H9 (cell line): ENCODE results near the gene FOXN1. TPM values are rescaled to one million over a fixed set of nuclear protein-coding genes. Genes with fewer than 3 reads are reported as not detected.

ENCODE experiments used
- DNase-seq: peaks from one replicate; pipeline ENCODE4 v3.0.0-alpha.2; 2017
- H2AFZ ChIP-seq: one replicate; pipeline ENCODE4 v1.6.1; 2013; ENCODE audit warnings: mild to moderate bottlenecking, low read length, control low read depth, moderate library complexity
- H2AK5ac ChIP-seq: 2 replicates; pipeline ENCODE4 v1.6.1; 2013; ENCODE audit warnings: low read length, control low read depth, mixed read lengths; ENCODE audit not compliant: insufficient read length
- H2BK120ac ChIP-seq: one replicate; pipeline ENCODE4 v1.6.1; 2013; ENCODE audit warnings: low read depth, mild to moderate bottlenecking, low read length, control low read depth, inconsistent platforms; ENCODE audit not compliant: poor library complexity, severe bottlenecking
- H2BK12ac ChIP-seq: 2 replicates; pipeline ENCODE4 v1.6.1; 2013; ENCODE audit warnings: low read length, control low read depth, mixed read lengths, low read depth; ENCODE audit not compliant: insufficient read length
- H2BK15ac ChIP-seq: 2 replicates; pipeline ENCODE4 v1.6.1; 2013; ENCODE audit warnings: low read depth, low read length, control low read depth
- H2BK20ac ChIP-seq: one replicate; pipeline ENCODE4 v1.6.1; 2013; ENCODE audit warnings: low read depth, mild to moderate bottlenecking, low read length, control low read depth, inconsistent platforms; ENCODE audit not compliant: poor library complexity, severe bottlenecking
- H2BK5ac ChIP-seq: 2 replicates; pipeline ENCODE4 v1.6.1; 2013; ENCODE audit warnings: low read length, control low read depth, mixed read lengths; ENCODE audit not compliant: insufficient read length
- H3K14ac ChIP-seq: 2 replicates; pipeline ENCODE4 v1.6.1; 2013; ENCODE audit warnings: low read length, control low read depth; ENCODE audit not compliant: insufficient read depth
- H3K18ac ChIP-seq: 2 replicates; pipeline ENCODE4 v1.6.1; 2013; ENCODE audit warnings: low read depth, mild to moderate bottlenecking, mixed read lengths, low read length, control low read depth; ENCODE audit not compliant: insufficient read length
- H3K23ac ChIP-seq: 2 replicates; pipeline ENCODE4 v1.6.1; 2013; ENCODE audit warnings: low read length, control low read depth, mixed read lengths, low read depth; ENCODE audit not compliant: insufficient read length
- H3K23me2 ChIP-seq: 2 replicates; pipeline ENCODE4 v1.6.1; 2013; ENCODE audit warnings: low read depth, mild to moderate bottlenecking, mixed read lengths, low read length, control low read depth; ENCODE audit not compliant: insufficient read length, poor library complexity, severe bottlenecking
- H3K27ac ChIP-seq: 2 replicates; pipeline ENCODE4 v1.5.1; 2013; ENCODE audit warnings: low read length, control low read depth, mixed read lengths, low read depth; ENCODE audit not compliant: insufficient read length
- H3K27me3 ChIP-seq: 2 replicates; pipeline ENCODE4 v1.6.1; 2013; ENCODE audit warnings: low read length, control low read depth, inconsistent platforms; ENCODE audit not compliant: insufficient read depth
- H3K4ac ChIP-seq: 2 replicates; pipeline ENCODE4 v1.6.1; 2013; ENCODE audit warnings: low read depth, mild to moderate bottlenecking, control low read depth, inconsistent platforms, low read length, moderate library complexity
- H3K4me1 ChIP-seq: 2 replicates; pipeline ENCODE4 v1.6.1; 2013; ENCODE audit warnings: low read length, control low read depth, inconsistent platforms; ENCODE audit not compliant: insufficient read depth
- H3K4me2 ChIP-seq: 2 replicates; pipeline ENCODE4 v1.6.1; 2013; ENCODE audit warnings: low read length, control low read depth, mixed read lengths; ENCODE audit not compliant: insufficient read length, insufficient read depth
- H3K56ac ChIP-seq: 2 replicates; pipeline ENCODE4 v1.6.1; 2013; ENCODE audit warnings: low read depth, mild to moderate bottlenecking, mixed read lengths, low read length, control low read depth; ENCODE audit not compliant: insufficient read length
- H3K79me1 ChIP-seq: 2 replicates; pipeline ENCODE4 v1.6.1; 2013; ENCODE audit warnings: low read depth, mild to moderate bottlenecking, moderate library complexity, low read length, control low read depth, inconsistent platforms; ENCODE audit not compliant: insufficient read depth, poor library complexity, severe bottlenecking
- H3K79me2 ChIP-seq: 2 replicates; pipeline ENCODE4 v1.6.1; 2013; ENCODE audit warnings: low read length, control low read depth, inconsistent platforms; ENCODE audit not compliant: insufficient read depth
- H3K9ac ChIP-seq: 2 replicates; pipeline ENCODE4 v1.6.1; 2013; ENCODE audit warnings: low read length, control low read depth, mixed read lengths; ENCODE audit not compliant: insufficient read length; ENCODE audit errors: extremely low read depth
- H3K9me3 ChIP-seq: one replicate; pipeline ENCODE4 v1.6.1; 2013; ENCODE audit warnings: low read depth, low read length, inconsistent platforms; ENCODE audit not compliant: control insufficient read depth
- H3T11ph ChIP-seq: one replicate; pipeline ENCODE4 v1.6.1; 2013; ENCODE audit warnings: mild to moderate bottlenecking, low read length, control low read depth, inconsistent platforms
- H4K20me1 ChIP-seq: one replicate; pipeline ENCODE4 v1.6.1; 2013; ENCODE audit not compliant: control insufficient read depth, insufficient read length, insufficient read depth
- H4K5ac ChIP-seq: 2 replicates; pipeline ENCODE4 v1.6.1; 2013; ENCODE audit warnings: low read depth, mild to moderate bottlenecking, mixed read lengths, low read length, control low read depth; ENCODE audit not compliant: insufficient read length
- H4K8ac ChIP-seq: replicated peaks from 2 replicates; pipeline ENCODE4 v1.6.1; 2013; ENCODE audit warnings: low read length, control low read depth, mixed read lengths, low read depth; ENCODE audit not compliant: insufficient read length
- H4K91ac ChIP-seq: 2 replicates; pipeline ENCODE4 v1.6.1; 2013; ENCODE audit warnings: low read depth, mild to moderate bottlenecking, moderate library complexity, mixed read lengths, low read length, control low read depth; ENCODE audit not compliant: insufficient read length
- H3K27ac Mint-ChIP-seq, 3 experiments: 2 replicates in 2 of 3; 3 replicates in 1 of 3; pipeline ENCODE4 v1.8.0; 2020 to 2021; ENCODE audit warnings: mixed read lengths in 3 of 3, mild to moderate bottlenecking in 1 of 3, moderate library complexity in 1 of 3
- H3K27me3 Mint-ChIP-seq: 2 replicates; pipeline ENCODE4 v1.8.0; 2021; ENCODE audit warnings: low read depth, mild to moderate bottlenecking, moderate library complexity, mixed read lengths
- H3K36me3 Mint-ChIP-seq, 3 experiments: 2 replicates in 2 of 3; 3 replicates in 1 of 3; pipeline ENCODE4 v1.8.0; 2020 to 2021; ENCODE audit warnings: low read depth in 3 of 3, mixed read lengths in 3 of 3; ENCODE audit not compliant: insufficient read depth in 1 of 3
- H3K4me1 Mint-ChIP-seq, 2 experiments: 2 replicates each; pipeline ENCODE4 v1.8.0; 2020; ENCODE audit warnings: mixed read lengths in 2 of 2
- H3K4me3 Mint-ChIP-seq, 2 experiments: 2 replicates in 1 of 2; 3 replicates in 1 of 2; pipeline ENCODE4 v1.8.0; 2020 to 2021; ENCODE audit warnings: mild to moderate bottlenecking in 2 of 2, mixed read lengths in 2 of 2, moderate library complexity in 1 of 2
- H3K9me3 Mint-ChIP-seq, 2 experiments: 2 replicates in 1 of 2; 3 replicates in 1 of 2; pipeline ENCODE4 v1.8.0; 2020; ENCODE audit warnings: mild to moderate bottlenecking in 2 of 2, mixed read lengths in 2 of 2, moderate library complexity in 1 of 2
- WGBS: extraction: QIAGEN DNeasy Blood & Tissue Kit; methylation state at CpG from one replicate; pipeline ENCODE4 v1.1.7; 2013; ENCODE audit warnings: missing lambda C conversion rate, low lambda C conversion rate, mixed read lengths; ENCODE audit not compliant: insufficient read length; ENCODE audit errors: extremely low coverage; 5-methylcytosine and 5-hydroxymethylcytosine counted together
- total RNA-seq: library from RNA; stranded (reverse); gene quantifications from 2 replicates; pipeline ENCODE4 v1.2.1, GENCODE V29; 2021
- TF ChIP-seq, protein P1 (sequence below): fragments of 200-600 bp; sonication (generic); conservative IDR thresholded peaks from 3 replicates; pipeline ENCODE4 v1.8.0; 2021; ENCODE audit warnings: antibody characterized with exemption, mild to moderate bottlenecking

The FOXN1 gene
- total RNA-seq, 1 experiment from 2014 or later, result not detected

DNA sequence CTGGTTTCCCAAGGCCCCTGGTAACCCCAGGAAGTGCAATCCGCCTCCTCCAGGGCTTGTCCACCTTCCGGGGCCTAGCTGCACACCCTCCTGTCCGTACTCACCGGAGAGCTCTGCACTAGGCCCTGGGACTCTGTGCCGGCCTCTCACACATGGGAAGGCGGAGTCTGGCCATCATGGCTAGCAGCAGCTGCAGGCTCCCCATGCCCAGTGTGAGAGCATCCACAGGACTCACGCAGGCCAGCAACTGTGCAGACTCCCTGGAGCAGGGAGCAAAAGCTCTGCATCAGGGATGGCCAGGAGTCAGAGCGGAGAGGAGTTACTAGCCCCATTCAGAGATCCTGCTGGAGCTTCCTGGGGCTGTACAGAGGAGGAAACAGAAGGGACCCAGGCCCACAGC is 20.2 kb downstream of the FOXN1 start:
- H4K5ac ChIP-seq, result no peak overlapping the region

More for the DNA sequence above, 20.2 kb downstream of the FOXN1 start:
- no peak overlapping the region for H3K4ac ChIP-seq
- no CpG with 5 or more reads among the region's 8 CpGs for WGBS
- H3K27ac ChIP-seq, result no peak overlapping the region
- H3K23ac ChIP-seq, result no peak overlapping the region
- no peak for DNase-seq
- peaks cover 9% of the 10 kb centered on the region for H3K27me3 Mint-ChIP-seq
- no peak overlapping the region for H2BK12ac ChIP-seq
- H3K23me2 ChIP-seq, result no peaks in the 10 kb centered on the region
- no peak overlapping the region for H3K14ac ChIP-seq
- H2AK5ac ChIP-seq, result no peak overlapping the region
- no peaks in the 10 kb centered on the region for H3K9me3 ChIP-seq
- H3K4me1 Mint-ChIP-seq, result peaks cover 2 to 22% of the 10 kb centered on the region in 2 experiments; a peak in 3 of 4 replicates
- TF ChIP-seq, protein P1, sequence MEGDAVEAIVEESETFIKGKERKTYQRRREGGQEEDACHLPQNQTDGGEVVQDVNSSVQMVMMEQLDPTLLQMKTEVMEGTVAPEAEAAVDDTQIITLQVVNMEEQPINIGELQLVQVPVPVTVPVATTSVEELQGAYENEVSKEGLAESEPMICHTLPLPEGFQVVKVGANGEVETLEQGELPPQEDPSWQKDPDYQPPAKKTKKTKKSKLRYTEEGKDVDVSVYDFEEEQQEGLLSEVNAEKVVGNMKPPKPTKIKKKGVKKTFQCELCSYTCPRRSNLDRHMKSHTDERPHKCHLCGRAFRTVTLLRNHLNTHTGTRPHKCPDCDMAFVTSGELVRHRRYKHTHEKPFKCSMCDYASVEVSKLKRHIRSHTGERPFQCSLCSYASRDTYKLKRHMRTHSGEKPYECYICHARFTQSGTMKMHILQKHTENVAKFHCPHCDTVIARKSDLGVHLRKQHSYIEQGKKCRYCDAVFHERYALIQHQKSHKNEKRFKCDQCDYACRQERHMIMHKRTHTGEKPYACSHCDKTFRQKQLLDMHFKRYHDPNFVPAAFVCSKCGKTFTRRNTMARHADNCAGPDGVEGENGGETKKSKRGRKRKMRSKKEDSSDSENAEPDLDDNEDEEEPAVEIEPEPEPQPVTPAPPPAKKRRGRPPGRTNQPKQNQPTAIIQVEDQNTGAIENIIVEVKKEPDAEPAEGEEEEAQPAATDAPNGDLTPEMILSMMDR, result no peak
- no peak overlapping the region for H2BK5ac ChIP-seq
- H3K79me1 ChIP-seq, result no peaks in the 10 kb centered on the region
- H3K4me2 ChIP-seq, result no peak overlapping the region
- no peak overlapping the region for H2BK20ac ChIP-seq
- H3K27ac Mint-ChIP-seq, result no peak overlapping the region
- H3T11ph ChIP-seq, result no peak overlapping the region
- no peaks in the 10 kb centered on the region for H3K27me3 ChIP-seq
- H3K79me2 ChIP-seq, result no peaks in the 10 kb centered on the region
- no peak overlapping the region for H3K18ac ChIP-seq
- no peak overlapping the region for H3K4me3 Mint-ChIP-seq
- no peak overlapping the region for H2AFZ ChIP-seq
- no peaks in the 10 kb centered on the region for H3K9me3 Mint-ChIP-seq
- no peaks in the 10 kb centered on the region for H4K20me1 ChIP-seq
- no peak overlapping the region for H3K9ac ChIP-seq
- no peak overlapping the region for H2BK120ac ChIP-seq
- H4K91ac ChIP-seq, result no peak overlapping the region
- no peaks in the 10 kb centered on the region for H3K4me1 ChIP-seq
- no peak overlapping the region for H2BK15ac ChIP-seq
- no peaks in the 10 kb centered on the region for H3K36me3 Mint-ChIP-seq
- no peak overlapping the region for H3K56ac ChIP-seq
- H4K8ac ChIP-seq, result no peak overlapping the region
